Karpas-422 (cell line): Measurements from ENCODE around the gene SPTBN1. TPM values are rescaled to one million over a fixed set of nuclear protein-coding genes. Genes with fewer than 3 reads are reported as not detected.

ENCODE experiments used
- DNase-seq: peaks from one replicate; pipeline ENCODE4 v3.0.0-alpha.2; 2015
- H2AFZ ChIP-seq: fragments of 200-600 bp; sonication (generic); 2 replicates; pipeline ENCODE4 v1.6.1; 2014; ENCODE audit warnings: antibody characterized with exemption, low read length, mixed read lengths
- H3K27ac ChIP-seq: fragments of 200-600 bp; sonication (generic); 2 replicates; pipeline ENCODE4 v1.5.1; 2014; ENCODE audit warnings: mild to moderate bottlenecking, low read length, moderate library complexity
- H3K27me3 ChIP-seq: fragments of 200-600 bp; sonication (generic); 2 replicates; pipeline ENCODE4 v1.6.1; 2014; ENCODE audit warnings: low read length, mixed read lengths
- H3K36me3 ChIP-seq: fragments of 200-600 bp; sonication (generic); 2 replicates; pipeline ENCODE4 v1.6.1; 2014; ENCODE audit warnings: low read length, mixed read lengths; ENCODE audit not compliant: insufficient read depth
- H3K4me1 ChIP-seq: fragments of 200-600 bp; sonication (generic); 2 replicates; pipeline ENCODE4 v1.6.1; 2014; ENCODE audit warnings: mild to moderate bottlenecking, low read length, mixed read lengths
- H3K4me2 ChIP-seq: fragments of 200-600 bp; sonication (generic); 2 replicates; pipeline ENCODE4 v1.6.1; 2014; ENCODE audit warnings: low read length, low read depth, mild to moderate bottlenecking; ENCODE audit not compliant: poor library complexity, severe bottlenecking
- H3K4me3 ChIP-seq: fragments of 200-600 bp; sonication (generic); 2 replicates; pipeline ENCODE4 v1.5.1; 2014; ENCODE audit warnings: mild to moderate bottlenecking, antibody characterized with exemption, low read length, mixed read lengths
- H3K79me2 ChIP-seq: fragments of 200-600 bp; sonication (generic); 2 replicates; pipeline ENCODE4 v1.6.1; 2014; ENCODE audit warnings: mild to moderate bottlenecking, low read length, mixed read lengths
- H3K9ac ChIP-seq: fragments of 200-600 bp; sonication (generic); 2 replicates; pipeline ENCODE4 v1.6.0; 2014; ENCODE audit warnings: low read length
- H3K9me2 ChIP-seq: fragments of 200-600 bp; sonication (generic), shearing (Covaris generic); replicated peaks from 2 replicates; pipeline ENCODE4 v1.6.0; 2014; ENCODE audit warnings: mild to moderate bottlenecking, low read length, moderate library complexity; ENCODE audit not compliant: insufficient read depth
- H3K9me3 ChIP-seq: fragments of 300-700, 200-600 bp; sonication (generic); 2 replicates; pipeline ENCODE4 v1.6.1; 2014; ENCODE audit warnings: low read length, mixed read lengths
- H4K20me1 ChIP-seq: fragments of 200-600 bp; sonication (generic); 2 replicates; pipeline ENCODE4 v1.6.1; 2014; ENCODE audit warnings: mild to moderate bottlenecking, antibody characterized with exemption, low read length, low read depth; ENCODE audit not compliant: insufficient read depth
- total RNA-seq: library from RNA; depleted of rRNA; stranded (reverse); fragments of >200 nt; shearing (Covaris generic); gene quantifications from 2 replicates; pipeline ENCODE4 v1.2.3, GENCODE V29; 2014; ENCODE audit warnings: low replicate concordance

The SPTBN1 gene
- total RNA-seq, 1 experiment from 2014 or later: 6.2 TPM

DNA sequence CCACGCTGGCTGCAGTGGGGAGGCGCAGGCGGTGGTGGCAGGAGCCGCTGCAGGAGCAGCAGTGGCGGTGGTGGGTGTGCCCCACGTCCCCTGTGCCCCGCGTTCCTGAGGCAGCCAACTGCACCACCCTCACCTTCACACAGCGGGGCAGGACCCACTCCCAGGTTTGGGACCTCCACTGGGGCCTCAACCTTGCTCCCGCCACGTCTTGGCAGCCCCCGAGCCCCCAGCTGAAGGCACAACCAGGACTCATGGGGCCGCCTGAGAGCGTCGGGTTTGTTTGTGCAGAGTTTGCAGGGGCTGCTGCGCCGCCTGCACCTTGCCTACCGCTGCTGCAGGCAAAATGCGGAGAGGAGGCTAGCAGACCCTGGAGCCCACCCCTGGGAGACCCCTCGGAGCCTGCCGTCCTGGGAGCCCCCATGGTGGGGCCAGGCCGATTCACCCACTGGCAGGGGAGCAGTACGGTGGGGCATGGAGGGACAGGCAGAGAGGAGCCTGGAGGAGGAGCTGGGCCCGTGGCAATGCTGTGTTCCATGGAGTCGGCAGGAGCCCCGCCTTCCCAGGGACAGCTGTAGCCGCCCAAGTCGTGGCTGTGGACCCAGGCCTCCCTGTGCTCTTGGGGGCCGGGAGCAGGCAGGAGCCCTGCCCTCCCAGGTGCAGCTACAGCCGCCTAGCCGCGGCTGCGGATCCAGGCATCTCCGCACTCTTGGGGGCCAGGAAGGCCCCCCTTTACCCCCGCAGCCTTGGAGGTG is 252.6 kb downstream of the SPTBN1 start:
- Histone ChIP-seq H3K4me2 (peak overlapping the region; percentile 90), H3K4me1 (peaks cover 49% of the 10 kb centered on the region), H3K27me3 (no peaks in the 10 kb centered on the region), H3K9me3 (no peaks in the 10 kb centered on the region), H3K4me3 (peak overlapping the region; percentile 71), H3K9ac (peak overlapping the region; percentile 69), H3K36me3 (no peaks in the 10 kb centered on the region), H4K20me1 (no peaks in the 10 kb centered on the region), H3K9me2 (no peaks in the 10 kb centered on the region), H2AFZ (peak overlapping the region; percentile 91), H3K27ac (no peak overlapping the region), H3K79me2 (no peaks in the 10 kb centered on the region)
- peak; percentile 75 for DNase-seq

GRCh38 chr2:54709336-54709809 is 253.2 kb downstream of the SPTBN1 start:
- no peak overlapping the region for H3K27ac ChIP-seq
- no peaks in the 10 kb centered on the region for H3K79me2 ChIP-seq
- peak overlapping the region; percentile 91 for H2AFZ ChIP-seq
- H3K4me2 ChIP-seq: peak overlapping the region; percentile 90
- H3K4me3 ChIP-seq: peak overlapping the region; percentile 71
- H3K9ac ChIP-seq: peak overlapping the region; percentile 69
- H3K36me3 ChIP-seq: no peaks in the 10 kb centered on the region
- H3K4me1 ChIP-seq: peaks cover 45% of the 10 kb centered on the region
- no peak for DNase-seq
- no peaks in the 10 kb centered on the region for H3K27me3 ChIP-seq
- H3K9me2 ChIP-seq: no peaks in the 10 kb centered on the region
- H4K20me1 ChIP-seq: no peaks in the 10 kb centered on the region
- H3K9me3 ChIP-seq: no peaks in the 10 kb centered on the region

GRCh38 chr2:54710216-54710615 is 254.1 kb downstream of the SPTBN1 start:
- no peak overlapping the region for H3K4me3 ChIP-seq
- H4K20me1 ChIP-seq: no peaks in the 10 kb centered on the region
- H3K4me2 ChIP-seq: no peak overlapping the region
- no peaks in the 10 kb centered on the region for H3K9me2 ChIP-seq
- peaks cover 40% of the 10 kb centered on the region for H3K4me1 ChIP-seq
- H3K9me3 ChIP-seq: no peaks in the 10 kb centered on the region
- no peak overlapping the region for H2AFZ ChIP-seq
- no peak for DNase-seq
- no peaks in the 10 kb centered on the region for H3K27me3 ChIP-seq
- no peaks in the 10 kb centered on the region for H3K79me2 ChIP-seq
- H3K36me3 ChIP-seq: no peaks in the 10 kb centered on the region
- no peak overlapping the region for H3K27ac ChIP-seq
- no peak overlapping the region for H3K9ac ChIP-seq

DNA sequence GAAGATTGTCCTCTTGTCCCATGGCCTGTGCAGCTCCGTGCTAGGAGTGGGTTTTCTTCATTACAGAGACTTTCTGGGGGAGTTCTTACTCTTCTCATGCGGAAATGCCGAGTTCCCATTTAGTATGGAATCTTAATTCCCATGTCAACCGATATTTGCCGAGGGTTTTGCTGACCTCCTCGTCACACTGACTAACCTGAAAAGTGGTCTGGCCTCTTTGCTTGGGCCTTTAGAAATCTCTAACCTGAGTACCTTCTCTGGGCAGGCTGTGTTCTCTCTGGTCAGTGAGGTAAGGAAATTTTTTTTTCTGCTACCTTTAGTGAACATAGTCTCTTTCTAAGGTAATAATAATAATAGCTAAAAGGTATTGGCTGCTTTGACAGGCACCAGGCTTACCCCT is 256.4 kb downstream of the SPTBN1 start:
- no peaks in the 10 kb centered on the region for H4K20me1 ChIP-seq
- no peaks in the 10 kb centered on the region for H3K9me3 ChIP-seq
- no peaks in the 10 kb centered on the region; the same call in 1 of the 2 replicates for H3K36me3 ChIP-seq
- no peaks in the 10 kb centered on the region for H3K27me3 ChIP-seq
- no peak overlapping the region for H3K4me3 ChIP-seq
- no peak for DNase-seq
- H3K9ac ChIP-seq: no peak overlapping the region
- peak overlapping the region; percentile 38 for H3K4me2 ChIP-seq
- H3K4me1 ChIP-seq: peaks cover 52% of the 10 kb centered on the region
- no peak overlapping the region for H3K27ac ChIP-seq
- no peaks in the 10 kb centered on the region for H3K9me2 ChIP-seq
- H3K79me2 ChIP-seq: no peaks in the 10 kb centered on the region
- H2AFZ ChIP-seq: no peak overlapping the region; the same call in 1 of the 2 replicates

DNA sequence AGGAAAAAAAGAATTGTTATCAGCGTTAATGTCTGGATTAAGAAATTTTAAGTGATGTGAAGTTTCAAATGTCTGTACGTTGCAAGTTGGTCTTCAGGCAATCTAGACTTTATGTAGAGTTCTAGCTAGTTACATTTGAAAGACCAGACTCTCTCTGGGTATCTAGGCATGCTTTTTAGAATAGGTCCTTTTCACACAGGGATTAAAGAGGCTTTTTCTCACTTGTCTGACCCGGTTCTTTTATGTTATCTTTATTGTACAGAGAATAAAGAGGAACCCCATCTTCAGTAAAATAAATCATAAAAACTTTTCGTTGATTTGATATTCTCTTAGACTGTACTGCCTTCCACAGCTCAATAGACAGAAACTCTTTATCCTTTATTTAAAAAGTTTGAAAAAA is 258.9 kb downstream of the SPTBN1 start:
- H3K79me2 ChIP-seq: no peaks in the 10 kb centered on the region
- no peak overlapping the region for H3K4me2 ChIP-seq
- H4K20me1 ChIP-seq: no peaks in the 10 kb centered on the region
- no peaks in the 10 kb centered on the region for H3K9me2 ChIP-seq
- no peak overlapping the region for H3K9ac ChIP-seq
- H3K27ac ChIP-seq: no peak overlapping the region
- H3K27me3 ChIP-seq: no peaks in the 10 kb centered on the region
- no peaks in the 10 kb centered on the region for H3K9me3 ChIP-seq
- DNase-seq: no peak
- no peaks in the 10 kb centered on the region; the same call in 1 of the 2 replicates for H3K36me3 ChIP-seq
- H3K4me3 ChIP-seq: no peak overlapping the region
- H2AFZ ChIP-seq: no peak overlapping the region
- peaks cover 31% of the 10 kb centered on the region for H3K4me1 ChIP-seq

GRCh38 chr2:54716375-54716774 is 260.2 kb downstream of the SPTBN1 start:
- Histone ChIP-seq H3K36me3 (no peaks in the 10 kb centered on the region; the same call in 1 of the 2 replicates), H3K9me2 (no peaks in the 10 kb centered on the region), H3K27me3 (no peaks in the 10 kb centered on the region), H3K9ac (no peak overlapping the region), H3K79me2 (no peaks in the 10 kb centered on the region), H2AFZ (no peak overlapping the region), H3K4me2 (peak overlapping the region; percentile 11), H3K9me3 (no peaks in the 10 kb centered on the region), H3K27ac (no peak overlapping the region), H3K4me1 (peaks cover 26% of the 10 kb centered on the region), H4K20me1 (no peaks in the 10 kb centered on the region), H3K4me3 (no peak overlapping the region)
- no peak for DNase-seq

- H3K9me2 ChIP-seq: no peaks in the 10 kb centered on the region
- no peak overlapping the region for H3K4me3 ChIP-seq
- H4K20me1 ChIP-seq: no peaks in the 10 kb centered on the region
- H3K4me2 ChIP-seq: no peak overlapping the region
- H3K4me1 ChIP-seq: peaks cover 21% of the 10 kb centered on the region
- H3K27me3 ChIP-seq: no peaks in the 10 kb centered on the region
- no peak for DNase-seq
- no peaks in the 10 kb centered on the region for H3K9me3 ChIP-seq
- H2AFZ ChIP-seq: no peak overlapping the region
- peaks cover 17% of the 10 kb centered on the region for H3K79me2 ChIP-seq
- no peak overlapping the region for H3K9ac ChIP-seq
- no peaks in the 10 kb centered on the region; the same call in 1 of the 2 replicates for H3K36me3 ChIP-seq
- H3K27ac ChIP-seq: no peak overlapping the region
Observed at GRCh38 chr2:54720563-54720962, 264.4 kb downstream of the SPTBN1 start.
